Smooth muscle cell (in vitro differentiated cells): Measurements from ENCODE around the gene ABCG2. TPM values are rescaled to one million over a fixed set of nuclear protein-coding genes. Genes with fewer than 3 reads are reported as not detected.
"Not testable (repeated sequence)": the region's sequence is repeated elsewhere in the genome, so short reads cannot be mapped to it uniquely, and the experiment has no call there.

ENCODE experiments used
- DNase-seq: peaks from one replicate; lab custom pipeline; 2025; ENCODE audit not compliant: unreplicated experiment; lab: John Stamatoyannopoulos, UW
- H2AFZ ChIP-seq: fragments of 200-600 bp; sonication (generic); 2 replicates; pipeline ENCODE4 v1.6.0; 2016; ENCODE audit warnings: antibody characterized with exemption, low read depth, mild to moderate bottlenecking
- H3F3A ChIP-seq: fragments of 200-600 bp; sonication (generic); 2 replicates; pipeline ENCODE4 v1.6.0; 2017; ENCODE audit warnings: antibody characterized with exemption, low read depth
- H3K27ac ChIP-seq: fragments of 200-600 bp; sonication (generic); 2 replicates; pipeline ENCODE4 v1.5.1; 2016; ENCODE audit warnings: low read depth, mild to moderate bottlenecking
- H3K27me3 ChIP-seq: fragments of 200-600 bp; sonication (generic); 2 replicates; pipeline ENCODE4 v1.6.1; 2016; ENCODE audit warnings: low read depth, mild to moderate bottlenecking
- H3K36me3 ChIP-seq: fragments of 200-600 bp; sonication (generic); 2 replicates; pipeline ENCODE4 v1.5.1; 2016; ENCODE audit warnings: low read depth
- H3K4me1 ChIP-seq: fragments of 200-600 bp; sonication (generic); 2 replicates; pipeline ENCODE4 v1.5.1; 2016; ENCODE audit warnings: low read depth
- H3K4me2 ChIP-seq: fragments of 200-600 bp; sonication (generic); 2 replicates; pipeline ENCODE4 v1.6.0; 2016; ENCODE audit warnings: mild to moderate bottlenecking
- H3K4me3 ChIP-seq: fragments of 200-600 bp; sonication (generic); 2 replicates; pipeline ENCODE4 v1.5.1; 2016; ENCODE audit warnings: mild to moderate bottlenecking
- H3K79me2 ChIP-seq: fragments of 200-600 bp; sonication (generic); 2 replicates; pipeline ENCODE4 v1.6.0; 2016; ENCODE audit warnings: low read depth, mild to moderate bottlenecking
- H3K9ac ChIP-seq: fragments of 200-600 bp; sonication (generic); 2 replicates; pipeline ENCODE4 v1.6.0; 2016; ENCODE audit warnings: low read depth
- H3K9me3 ChIP-seq: fragments of 200-600 bp; sonication (generic); replicated peaks from 2 replicates; pipeline ENCODE4 v1.5.1; 2016; ENCODE audit warnings: low read depth
- H4K20me1 ChIP-seq: fragments of 200-600 bp; sonication (generic); 2 replicates; pipeline ENCODE4 v1.6.0; 2016; ENCODE audit warnings: low read depth
- WGBS: methylation state at CpG from one replicate; pipeline ENCODE4 v1.1.7; 2016; ENCODE audit warnings: low lambda C conversion rate; 5-methylcytosine and 5-hydroxymethylcytosine counted together
- polyA plus RNA-seq: library from polyadenylated mRNA; unstranded; fragments of >200 nt; fragmentation: Nextera tagmentation; extraction: Ambion mirVana; gene quantifications from 2 replicates; pipeline ENCODE4 v1.2.1, GENCODE V29; 2016
- total RNA-seq: library from RNA; depleted of rRNA; stranded (reverse); fragments of >200 nt; gene quantifications from 2 replicates; pipeline ENCODE4 v1.2.3, GENCODE V29; 2014
- TF ChIP-seq, protein P1 (sequence below): fragments of 200-600 bp; sonication (generic); IDR thresholded peaks from 2 replicates; pipeline ENCODE4 v1.5.1; 2017; ENCODE audit warnings: borderline replicate concordance, mild to moderate bottlenecking, antibody characterized with exemption; ENCODE audit not compliant: insufficient read depth, poor library complexity, severe bottlenecking

The ABCG2 gene
- total and polyA plus RNA-seq, 2 experiments from 2014 or later, result 0.42 to 2.5 TPM

DNA sequence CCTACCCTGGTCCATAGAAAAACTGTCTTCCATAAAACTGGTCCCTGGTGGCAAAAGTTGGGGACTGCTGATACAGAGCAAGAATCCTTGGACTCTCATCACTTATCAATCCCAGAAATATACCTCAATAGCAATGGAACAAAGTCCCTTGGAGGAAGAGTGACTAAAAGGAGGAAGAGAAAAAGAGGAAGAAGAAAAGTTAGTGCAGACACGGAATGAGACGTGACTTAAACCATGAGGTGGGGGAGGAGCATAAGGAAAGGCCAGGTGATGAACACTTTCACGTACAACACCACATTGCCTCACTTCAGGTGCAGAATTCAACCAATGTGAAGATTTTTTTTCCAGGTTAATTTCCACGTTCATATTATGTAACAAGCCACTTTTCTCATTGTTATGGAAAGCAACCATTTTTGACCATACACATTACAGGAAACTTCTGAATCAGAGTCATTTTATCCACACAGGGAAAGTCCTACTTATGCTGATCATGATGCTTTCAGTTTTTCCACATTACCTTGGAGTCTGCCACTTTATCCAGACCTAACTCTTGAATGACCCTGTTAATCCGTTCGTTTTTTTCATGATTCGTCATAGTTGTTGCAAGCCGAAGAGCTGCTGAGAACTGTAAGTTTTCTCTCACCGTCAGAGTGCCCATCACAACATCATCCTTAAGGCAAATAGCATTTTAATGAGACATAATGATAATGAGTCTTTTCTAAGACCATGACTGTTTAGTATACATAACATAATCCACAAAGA is 27.7 kb downstream of the ABCG2 start:
- Histone ChIP-seq H3K4me3 (no peak overlapping the region), H3K4me1 (no peaks in the 10 kb centered on the region), H3K27me3 (no peaks in the 10 kb centered on the region), H2AFZ (no peak overlapping the region), H3K9ac (no peak overlapping the region), H3K9me3 (no peaks in the 10 kb centered on the region), H3K36me3 (no peaks in the 10 kb centered on the region), H3F3A (no peaks in the 10 kb centered on the region), H3K4me2 (no peak overlapping the region), H4K20me1 (no peaks in the 10 kb centered on the region), H3K27ac (no peak overlapping the region), H3K79me2 (no peaks in the 10 kb centered on the region)
- WGBS, result 84% methylated on average over 9 of the region's 9 CpGs
- DNase-seq, result no peak
- TF ChIP-seq, protein P1, sequence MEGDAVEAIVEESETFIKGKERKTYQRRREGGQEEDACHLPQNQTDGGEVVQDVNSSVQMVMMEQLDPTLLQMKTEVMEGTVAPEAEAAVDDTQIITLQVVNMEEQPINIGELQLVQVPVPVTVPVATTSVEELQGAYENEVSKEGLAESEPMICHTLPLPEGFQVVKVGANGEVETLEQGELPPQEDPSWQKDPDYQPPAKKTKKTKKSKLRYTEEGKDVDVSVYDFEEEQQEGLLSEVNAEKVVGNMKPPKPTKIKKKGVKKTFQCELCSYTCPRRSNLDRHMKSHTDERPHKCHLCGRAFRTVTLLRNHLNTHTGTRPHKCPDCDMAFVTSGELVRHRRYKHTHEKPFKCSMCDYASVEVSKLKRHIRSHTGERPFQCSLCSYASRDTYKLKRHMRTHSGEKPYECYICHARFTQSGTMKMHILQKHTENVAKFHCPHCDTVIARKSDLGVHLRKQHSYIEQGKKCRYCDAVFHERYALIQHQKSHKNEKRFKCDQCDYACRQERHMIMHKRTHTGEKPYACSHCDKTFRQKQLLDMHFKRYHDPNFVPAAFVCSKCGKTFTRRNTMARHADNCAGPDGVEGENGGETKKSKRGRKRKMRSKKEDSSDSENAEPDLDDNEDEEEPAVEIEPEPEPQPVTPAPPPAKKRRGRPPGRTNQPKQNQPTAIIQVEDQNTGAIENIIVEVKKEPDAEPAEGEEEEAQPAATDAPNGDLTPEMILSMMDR, result no peak

DNA sequence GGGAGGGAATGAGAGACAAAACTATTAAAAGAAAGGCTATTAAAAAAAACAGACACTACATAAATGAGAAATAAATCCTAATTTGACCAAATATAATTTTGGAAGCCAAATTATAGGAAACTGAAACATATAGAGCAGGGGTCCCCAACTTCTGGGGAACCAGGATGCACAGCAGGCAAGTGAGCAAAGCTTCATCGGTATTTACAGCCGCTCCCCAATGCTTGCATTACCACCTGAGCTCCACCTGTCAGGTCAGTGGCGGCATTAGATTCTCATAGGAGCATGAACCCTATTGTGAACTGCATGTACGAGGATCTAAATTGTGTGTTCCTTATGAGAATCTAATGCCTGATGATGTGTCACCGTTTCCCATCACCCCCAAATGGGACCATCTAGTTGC is 28.4 kb downstream of the ABCG2 start:
- no peaks in the 10 kb centered on the region for H3F3A ChIP-seq
- H3K4me3 ChIP-seq, result no peak overlapping the region
- TF ChIP-seq, protein P1, result no peak
- no peak overlapping the region for H3K4me2 ChIP-seq
- no peaks in the 10 kb centered on the region for H3K9me3 ChIP-seq
- no peaks in the 10 kb centered on the region for H3K36me3 ChIP-seq
- no peaks in the 10 kb centered on the region for H3K27me3 ChIP-seq
- DNase-seq, result no peak
- H3K4me1 ChIP-seq, result no peaks in the 10 kb centered on the region
- no peak overlapping the region for H2AFZ ChIP-seq
- H4K20me1 ChIP-seq, result no peaks in the 10 kb centered on the region
- H3K27ac ChIP-seq, result no peak overlapping the region
- WGBS, result 97% methylated on average over 5 of the region's 5 CpGs
- H3K9ac ChIP-seq, result no peak overlapping the region
- no peaks in the 10 kb centered on the region for H3K79me2 ChIP-seq

DNA sequence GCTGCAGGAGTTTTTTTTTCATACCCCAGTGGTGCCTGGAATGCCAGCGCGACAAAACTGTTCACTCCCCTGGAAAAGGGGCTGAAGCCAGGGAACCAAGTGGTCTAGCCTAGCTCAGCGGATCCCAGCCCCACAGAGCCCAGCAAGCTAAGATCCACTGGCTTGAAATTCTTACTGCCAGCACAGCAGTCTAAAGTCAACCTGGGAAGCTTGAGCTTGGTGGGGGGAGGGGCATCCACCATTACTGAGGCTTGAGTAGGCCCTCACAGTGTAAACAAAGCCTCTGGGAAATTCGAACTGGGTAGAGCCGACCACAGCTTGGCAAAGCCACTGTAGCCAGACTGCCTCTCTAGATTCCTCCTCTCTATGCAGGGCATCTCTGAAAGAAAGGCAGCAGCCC is 36.2 kb downstream of the ABCG2 start:
- H3F3A ChIP-seq, H3K4me2 ChIP-seq, H3K27me3 ChIP-seq, H3K4me1 ChIP-seq, H3K27ac ChIP-seq, H2AFZ ChIP-seq, H3K79me2 ChIP-seq, H3K4me3 ChIP-seq, H3K36me3 ChIP-seq, H3K9me3 ChIP-seq, H3K9ac ChIP-seq, H4K20me1 ChIP-seq, DNase-seq: not testable (repeated sequence)
- 81% methylated on average over 5 of the region's 5 CpGs for WGBS

DNA sequence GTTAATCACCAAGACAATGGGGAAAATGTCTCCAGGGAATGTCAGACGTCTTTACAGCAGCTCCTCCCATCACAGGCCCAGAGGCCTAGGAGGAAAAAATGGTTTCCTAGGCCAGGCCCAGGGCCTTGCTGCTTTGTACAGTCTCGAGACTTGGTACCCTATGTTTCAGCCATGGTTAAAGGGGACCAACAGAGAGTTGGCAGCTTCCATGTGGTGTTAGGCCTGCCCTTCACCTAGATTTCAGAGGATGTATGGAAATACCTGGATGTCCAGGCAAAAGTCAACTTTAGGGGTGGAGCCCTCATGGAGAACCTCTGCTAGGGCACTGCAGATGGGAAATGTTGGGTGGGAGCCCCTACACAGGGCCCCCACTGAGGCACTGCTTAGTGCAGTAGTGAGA is 38.5 kb downstream of the ABCG2 start:
- Histone ChIP-seq H3K9ac (no peak overlapping the region), H3K4me1 (no peaks in the 10 kb centered on the region), H3K4me2 (no peak overlapping the region), H3K36me3 (no peaks in the 10 kb centered on the region), H3K27ac (no peak overlapping the region), H2AFZ (no peak overlapping the region), H3K9me3 (no peaks in the 10 kb centered on the region), H3K27me3 (no peaks in the 10 kb centered on the region), H3K79me2 (no peaks in the 10 kb centered on the region), H4K20me1 (no peaks in the 10 kb centered on the region), H3F3A (no peaks in the 10 kb centered on the region), H3K4me3 (no peak overlapping the region)
- DNase-seq, result no peak
- TF ChIP-seq, protein P1, result no peak
- WGBS, result 79% methylated on average over 2 of the region's 2 CpGs
